Prostate gland (tissue), 2 donors: ENCODE data around the gene SMCR8. TPM values are rescaled to one million over a fixed set of nuclear protein-coding genes. Genes with fewer than 3 reads are reported as not detected.
"Not testable (repeated sequence)": the region's sequence is repeated elsewhere in the genome, so short reads cannot be mapped to it uniquely, and the experiment has no call there.

Experiments
- DNase-seq: peaks from one replicate; pipeline ENCODE4 v3.0.0-alpha.2; 2019; ENCODE audit warnings: low spot score
- H3K27ac ChIP-seq, 2 donors: fragments of 200-600 bp; sonication (generic); 2 replicates each; pipeline ENCODE4 v1.5.1; 2017 to 2019
- H3K27me3 ChIP-seq: fragments of 200-600 bp; sonication (generic); replicated peaks from 2 replicates; pipeline ENCODE4 v1.5.1; 2019; ENCODE audit not compliant: insufficient read depth
- H3K36me3 ChIP-seq, 2 donors: fragments of 200-600 bp; sonication (generic); 1 replicate in 1 of 2; 2 replicates in 1 of 2; pipeline versions ENCODE4 v1.5.1 to v1.8.1; 2017 to 2019
- H3K4me1 ChIP-seq: fragments of 200-600 bp; sonication (generic); replicated peaks from 2 replicates; pipeline ENCODE4 v1.5.1; 2019
- H3K4me3 ChIP-seq, 2 donors: fragments of 200-600 bp; sonication (generic); 2 replicates each; pipeline ENCODE4 v1.5.1; 2017 to 2019
- H3K9me3 ChIP-seq: fragments of 200-600 bp; sonication (generic); 2 replicates; pipeline ENCODE4 v1.5.1; 2017
- CTCF ChIP-seq, 4 experiments: fragments of 200-600 bp in 2 of 4; fragments of 450-650 bp in 2 of 4; sonication (generic) in 2 of 4; IDR thresholded peaks; 1 replicate in 3 of 4; 2 replicates in 1 of 4; pipeline ENCODE4 v1.5.1; 2016 to 2019; ENCODE audit warnings: antibody characterized with exemption in 4 of 4, mild to moderate bottlenecking in 2 of 4, moderate library complexity in 2 of 4
- POLR2A ChIP-seq: fragments of 450-650 bp; IDR thresholded peaks from one replicate; pipeline ENCODE4 v1.6.1; 2016; ENCODE audit warnings: antibody characterized with exemption, mild to moderate bottlenecking
- POLR2AphosphoS5 ChIP-seq: sonication (generic); formaldehyde crosslinking; IDR thresholded peaks from one replicate; pipeline ENCODE4 v1.6.1; 2017; ENCODE audit warnings: antibody characterized with exemption
- WGBS: methylation state at CpG from one replicate; pipeline ENCODE4 v1.1.5; 2018; 5-methylcytosine and 5-hydroxymethylcytosine counted together
- intact Hi-C: fragments of 100-400 bp; cut with DNase I; formaldehyde crosslinking; loops from one replicate; pipeline ENCODE4 v1.14.2; 2022
- total RNA-seq, 2 donors: library from RNA; depleted of rRNA; stranded (reverse); fragments of >200 nt; gene quantifications; one replicate each; pipeline ENCODE4 v1.1.0, GENCODE V29; 2016

Gene SMCR8
- total RNA-seq, 2 donors from 2014 or later, result 19.0 to 25.3 TPM

DNA sequence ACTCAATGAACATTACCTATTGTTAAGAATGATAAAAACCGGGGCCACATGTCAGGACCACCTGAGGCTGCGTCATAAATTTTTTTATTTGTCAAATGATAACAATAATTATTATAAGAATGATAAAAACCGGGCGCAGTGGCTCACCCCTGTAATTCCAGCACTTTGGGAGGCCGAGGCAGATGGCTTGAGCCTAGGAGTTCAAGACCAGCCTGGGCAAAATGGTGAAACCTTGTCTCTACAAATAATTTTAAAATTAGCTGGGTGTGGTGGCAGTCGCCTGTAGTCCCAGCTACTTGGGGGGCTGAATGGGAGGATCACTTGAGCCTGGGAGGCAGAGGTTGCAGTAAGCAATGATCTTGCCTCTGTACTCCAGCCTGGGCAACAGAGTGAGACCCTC, 49.1 kb downstream of the SMCR8 start:
- Histone ChIP-seq H3K27me3 (no peaks in the 10 kb centered on the region), H3K27ac (no peak overlapping the region), H3K4me3 (no peak overlapping the region), H3K4me1 (no peaks in the 10 kb centered on the region), H3K36me3 (no peaks in the 10 kb centered on the region), H3K9me3 (no peaks in the 10 kb centered on the region)
- intact Hi-C loops, result no loop called here
- DNase-seq, result no peak
- TF ChIP-seq POLR2A, result no peak
- no peak for TF ChIP-seq POLR2AphosphoS5
- no peak for TF ChIP-seq CTCF (IDR thresholded peaks at IDR 0.05)
- WGBS, result 81% methylated on average over 6 of the region's 6 CpGs

- no peak overlapping the region for H3K27ac ChIP-seq
- H3K36me3 ChIP-seq, result no peaks in the 10 kb centered on the region
- H3K4me3 ChIP-seq, result no peak overlapping the region
- WGBS, result 78% methylated on average over 8 of the region's 8 CpGs
- no peaks in the 10 kb centered on the region for H3K4me1 ChIP-seq
- no peaks in the 10 kb centered on the region for H3K27me3 ChIP-seq
- TF ChIP-seq POLR2AphosphoS5, result no peak
- TF ChIP-seq CTCF (IDR thresholded peaks at IDR 0.05), result no peak
- no peak for TF ChIP-seq POLR2A
- DNase-seq, result no peak
- intact Hi-C loops, result no loop called here
- H3K9me3 ChIP-seq, result no peaks in the 10 kb centered on the region
Measured at GRCh38 chr17:18368946-18369345, 53.9 kb downstream of the SMCR8 start.

GRCh38 chr17:18370761-18371160, 55.7 kb downstream of the SMCR8 start:
- Histone ChIP-seq H3K27me3 (no peaks in the 10 kb centered on the region), H3K4me1 (no peaks in the 10 kb centered on the region), H3K27ac (no peak overlapping the region), H3K36me3 (no peaks in the 10 kb centered on the region), H3K9me3 (no peaks in the 10 kb centered on the region), H3K4me3 (no peak overlapping the region)
- intact Hi-C loops, result no loop called here
- WGBS, result 79% methylated on average over 5 of the region's 5 CpGs
- TF ChIP-seq POLR2A, result no peak
- TF ChIP-seq CTCF (IDR thresholded peaks at IDR 0.05), result no peak
- no peak for TF ChIP-seq POLR2AphosphoS5
- no peak for DNase-seq

GRCh38 chr17:18371455-18371854, 56.4 kb downstream of the SMCR8 start:
- intact Hi-C loops, result no loop called here
- DNase-seq, result no peak
- H3K9me3 ChIP-seq, result no peaks in the 10 kb centered on the region
- H3K4me3 ChIP-seq, result no peak overlapping the region
- 63% methylated on average over 7 of the region's 7 CpGs for WGBS
- no peaks in the 10 kb centered on the region for H3K36me3 ChIP-seq
- H3K27me3 ChIP-seq, result no peaks in the 10 kb centered on the region
- no peaks in the 10 kb centered on the region for H3K4me1 ChIP-seq
- TF ChIP-seq CTCF (IDR thresholded peaks at IDR 0.05) (no peak), POLR2A (no peak), POLR2AphosphoS5 (no peak)
- no peak overlapping the region for H3K27ac ChIP-seq

GRCh38 chr17:18373181-18373580, 58.1 kb downstream of the SMCR8 start:
- H3K27me3 ChIP-seq, H3K27ac ChIP-seq, H3K36me3 ChIP-seq, H3K4me3 ChIP-seq, DNase-seq, intact Hi-C loops, H3K4me1 ChIP-seq, H3K9me3 ChIP-seq: not testable (repeated sequence)
- 85% methylated on average over 6 of the region's 6 CpGs for WGBS
